HCT116 (cell line): ENCODE data around the gene ERAL1. TPM values are rescaled to one million over a fixed set of nuclear protein-coding genes. Genes with fewer than 3 reads are reported as not detected.

Experiments
- ATAC-seq: fragments of 200-7000 bp; cut with Tn5 transposase; 2 replicates; pipeline ENCODE4 v1.9.1; 2020; ENCODE audit warnings: mild to moderate bottlenecking, moderate library complexity
- BruUV-seq: library from RNA; stranded (reverse); fragments of 400-500 nt; replicated peaks from 2 replicates; lab custom pipeline; 2021; lab: Mats Ljungman, UMichigan
- CTCF ChIA-PET: fragments of 300-600 bp; sonication (Branson Sonifier 250); formaldehyde crosslinking; loops from one replicate; lab custom pipeline; 2021; ENCODE audit warnings: antibody characterized with exemption; lab: Charles Lee
- POLR2A ChIA-PET: fragments of 300-600, 350-600 bp; sonication (Branson Sonifier 250); formaldehyde crosslinking; loops from one replicate; lab custom pipeline; 2021; ENCODE audit warnings: antibody characterized with exemption; lab: Charles Lee
- RAD21 ChIA-PET, 2 experiments: fragments of 300-600 bp; sonication (Branson Sonifier 250); formaldehyde crosslinking; loops; one replicate each; lab custom pipeline; 2023; ENCODE audit warnings: low total read pairs in 2 of 2; ENCODE audit not compliant: uncharacterized antibody in 2 of 2, unreplicated experiment in 2 of 2, low non-redundant PET in 1 of 2; lab: Charles Lee
- DNase-seq: peaks from one replicate; pipeline ENCODE4 v3.0.0-alpha.2; 2010; ENCODE audit warnings: low read depth, low spot score
- H2AFZ ChIP-seq: fragments of 200-600 bp; shearing (Covaris generic), sonication (generic); 2 replicates; pipeline ENCODE4 v1.6.1; 2017; ENCODE audit warnings: low read depth, mixed run types, mixed read lengths, antibody characterized with exemption, low read length; ENCODE audit not compliant: poor library complexity, severe bottlenecking
- H3K27ac ChIP-seq: 2 replicates; pipeline ENCODE4 v1.5.1; 2012; ENCODE audit warnings: low read depth, low read length
- H3K27me3 ChIP-seq: fragments of 200-600 bp; sonication (generic); 2 replicates; pipeline ENCODE4 v1.6.1; 2016; ENCODE audit warnings: mixed run types, low read length, mixed read lengths; ENCODE audit not compliant: insufficient read depth
- H3K36me3 ChIP-seq, 2 experiments: fragments of 200-500 bp in 1 of 2; fragments of 200-600 bp in 1 of 2; sonication (Bioruptor generic) in 1 of 2; sonication (generic) in 1 of 2; 2 replicates each; pipeline versions ENCODE4 v1.5.1 to v1.6.1; 2014 to 2016; ENCODE audit warnings: low read length in 2 of 2, inconsistent platforms in 1 of 2, mixed read lengths in 1 of 2, mixed run types in 1 of 2; ENCODE audit not compliant: insufficient read depth in 2 of 2, control insufficient read depth in 1 of 2
- H3K4me1 ChIP-seq, 2 experiments: fragments of 200-600 bp in 1 of 2; sonication (generic) in 1 of 2; 2 replicates each; pipeline versions ENCODE4 v1.5.1 to v1.6.1; 2012 to 2017; ENCODE audit warnings: low read length in 2 of 2, inconsistent platforms in 1 of 2, mild to moderate bottlenecking in 1 of 2, mixed read lengths in 1 of 2, mixed run types in 1 of 2, moderate library complexity in 1 of 2; ENCODE audit not compliant: insufficient read depth in 2 of 2, control insufficient read depth in 1 of 2
- H3K4me2 ChIP-seq: fragments of 200-600 bp; sonication (generic); 2 replicates; pipeline ENCODE4 v1.6.1; 2017; ENCODE audit warnings: mixed run types, low read length, mixed read lengths
- H3K4me3 ChIP-seq, 2 experiments: fragments of 200-600 bp in 1 of 2; sonication (generic) in 1 of 2; replicated peaks in 1 of 2; 2 replicates each; pipeline ENCODE4 v1.5.1; 2011 to 2016; ENCODE audit warnings: low read length in 2 of 2, control low read depth in 1 of 2, low read depth in 1 of 2, mild to moderate bottlenecking in 1 of 2, mixed read lengths in 1 of 2, mixed run types in 1 of 2
- H3K79me2 ChIP-seq: fragments of 200-600 bp; sonication (generic); 2 replicates; pipeline ENCODE4 v1.6.1; 2017; ENCODE audit warnings: mild to moderate bottlenecking, mixed run types, low read length, moderate library complexity, mixed read lengths; ENCODE audit not compliant: insufficient read depth
- H3K9ac ChIP-seq: fragments of 200-600 bp; sonication (generic); 2 replicates; pipeline ENCODE4 v1.6.1; 2016; ENCODE audit warnings: low read length, mixed read lengths
- H3K9me2 ChIP-seq: fragments of 200-600 bp; sonication (generic), shearing (Covaris generic); 2 replicates; pipeline ENCODE4 v1.6.1; 2017; ENCODE audit warnings: mixed run types, mild to moderate bottlenecking, moderate library complexity; ENCODE audit not compliant: insufficient read depth
- H3K9me3 ChIP-seq, 2 experiments: fragments of 200-500 bp in 1 of 2; fragments of 200-600 bp in 1 of 2; sonication (Bioruptor generic) in 1 of 2; sonication (generic) in 1 of 2; 2 replicates each; pipeline ENCODE4 v1.6.1; 2014 to 2017; ENCODE audit warnings: low read length in 2 of 2, mixed read lengths in 2 of 2, inconsistent platforms in 1 of 2, low read depth in 1 of 2, mild to moderate bottlenecking in 1 of 2, mixed run types in 1 of 2, moderate library complexity in 1 of 2; ENCODE audit not compliant: control insufficient read depth in 1 of 2, insufficient read depth in 1 of 2
- H4K20me1 ChIP-seq: fragments of 200-600 bp; sonication (generic), shearing (Covaris generic); 2 replicates; pipeline ENCODE4 v1.6.1; 2017; ENCODE audit warnings: mixed run types, mild to moderate bottlenecking, moderate library complexity; ENCODE audit not compliant: insufficient read depth
- CBX3 ChIP-seq: IDR thresholded peaks from 2 replicates; pipeline ENCODE4 v1.6.1; 2012; ENCODE audit warnings: low read depth
- EGR1 ChIP-seq: IDR thresholded peaks from 2 replicates; pipeline ENCODE4 v1.6.1; 2012; ENCODE audit warnings: low read depth
- EZH2 ChIP-seq: fragments of 200-600 bp; sonication (generic); IDR thresholded peaks from 2 replicates; pipeline ENCODE4 v1.6.1; 2017; ENCODE audit warnings: antibody characterized with exemption, mixed run types
- FOSL1 ChIP-seq: IDR thresholded peaks from 2 replicates; pipeline ENCODE4 v1.6.1; 2012; ENCODE audit warnings: low read depth
- POLR2A ChIP-seq: IDR thresholded peaks from 2 replicates; pipeline ENCODE4 v1.7.0; 2011; ENCODE audit warnings: borderline replicate concordance; ENCODE audit not compliant: insufficient read depth, insufficient read length; ENCODE audit errors: extremely low read depth
- POLR2AphosphoS5 ChIP-seq: IDR thresholded peaks from 2 replicates; pipeline ENCODE4 v1.6.1; 2011; ENCODE audit warnings: mild to moderate bottlenecking, low read depth, low read length, moderate library complexity
- SIN3A ChIP-seq: IDR thresholded peaks from 2 replicates; pipeline ENCODE4 v1.6.1; 2012; ENCODE audit warnings: low read depth
- SP1 ChIP-seq: IDR thresholded peaks from 2 replicates; pipeline ENCODE4 v1.6.1; 2012; ENCODE audit warnings: low read depth
- SRF ChIP-seq: IDR thresholded peaks from 2 replicates; pipeline ENCODE4 v1.6.1; 2012; ENCODE audit warnings: low read depth
- TCF7L2 ChIP-seq: IDR thresholded peaks from 2 replicates; pipeline ENCODE4 v1.7.0; 2011; ENCODE audit warnings: borderline replicate concordance, inconsistent platforms; ENCODE audit not compliant: insufficient read depth, insufficient read length; ENCODE audit errors: extremely low read depth
- ZNF274 ChIP-seq: fragments of 200-500 bp; sonication (Bioruptor generic); IDR thresholded peaks from 2 replicates; pipeline ENCODE4 v1.6.1; 2014; ENCODE audit warnings: mild to moderate bottlenecking, low read depth, low read length, inconsistent platforms
- intact Hi-C: fragments of 100-400 bp; cut with micrococcal nuclease; formaldehyde crosslinking; loops from 2 replicates; pipeline ENCODE4 v1.10.0; 2022
- total RNA-seq: library from RNA; stranded (reverse); gene quantifications from one replicate; pipeline ENCODE4 v1.2.1, GENCODE V29; 2021; ENCODE audit not compliant: unreplicated experiment
- TF ChIP-seq, protein P1 (sequence below): IDR thresholded peaks from 2 replicates; pipeline ENCODE4 v1.6.1; 2012
- TF ChIP-seq, protein P2 (sequence below): IDR thresholded peaks from 2 replicates; pipeline ENCODE4 v1.6.1; 2012; ENCODE audit warnings: low read depth

Gene ERAL1
- total RNA-seq, 1 experiment from 2014 or later, result 52.0 TPM

DNA sequence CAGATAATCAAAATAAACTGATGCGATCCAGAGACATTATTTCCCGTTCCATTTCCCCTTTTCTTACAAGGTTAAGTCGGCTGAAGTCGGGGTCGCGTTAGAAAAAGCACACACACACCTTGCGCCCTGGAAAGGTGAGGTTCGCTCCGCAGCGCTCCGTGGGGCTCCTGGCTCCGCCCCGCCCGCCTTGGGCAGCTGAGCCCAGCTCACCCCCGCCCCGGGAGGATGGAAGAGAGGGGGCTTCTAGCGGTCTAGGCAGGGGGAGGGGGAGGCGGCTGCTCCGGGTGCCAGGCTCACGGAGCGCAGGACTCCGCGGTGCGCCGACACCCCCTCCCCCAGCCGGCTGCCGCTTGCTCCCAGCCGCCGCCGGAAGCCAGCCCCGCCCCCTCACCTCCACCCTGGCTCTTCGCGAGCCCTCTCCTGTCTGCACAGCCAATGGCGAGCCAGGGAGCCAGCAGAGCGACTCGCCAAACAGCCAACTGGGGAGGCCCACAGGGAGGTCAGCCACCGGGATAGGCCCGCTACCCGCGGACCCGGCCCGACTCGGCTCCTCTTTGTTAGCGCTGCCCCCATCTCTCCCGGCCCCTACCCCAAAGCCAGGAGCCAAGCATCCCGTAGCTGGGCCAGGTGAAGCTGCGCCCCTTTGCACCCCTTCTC lies 42.6 kb upstream of the ERAL1 start:
- Histone ChIP-seq H2AFZ (no peak overlapping the region), H3K4me3 (peak overlapping the region; percentile 90 to 91), H3K36me3 (no peaks in the 10 kb centered on the region), H3K4me2 (peak overlapping the region; percentile 87), H3K27ac (peak overlapping the region; percentile 66), H3K79me2 (peaks cover 74% of the 10 kb centered on the region), H3K4me1 (peaks cover 49 to 56% of the 10 kb centered on the region in 2 experiments), H3K9me3 (no peaks in the 10 kb centered on the region), H3K9ac (peak overlapping the region; percentile 91), H3K9me2 (no peaks in the 10 kb centered on the region), H4K20me1 (no peaks in the 10 kb centered on the region), H3K27me3 (no peaks in the 10 kb centered on the region)
- no TSS peak for BruUV-seq
- peak; percentile 60 for TF ChIP-seq TCF7L2
- peak; percentile 90 for TF ChIP-seq SP1
- peak; percentile 60 for TF ChIP-seq POLR2AphosphoS5
- TF ChIP-seq, protein P1, sequence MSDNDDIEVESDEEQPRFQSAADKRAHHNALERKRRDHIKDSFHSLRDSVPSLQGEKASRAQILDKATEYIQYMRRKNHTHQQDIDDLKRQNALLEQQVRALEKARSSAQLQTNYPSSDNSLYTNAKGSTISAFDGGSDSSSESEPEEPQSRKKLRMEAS, result no peak
- ChIA-PET POLR2A (no interaction called here), RAD21 (no interaction called here), CTCF (interaction anchor here (1.0 to 1.2 kb wide), 2 partner anchors 49 to 85 kb away, joined by 3 to 5 read pairs; no protein-coding TSS in a partner anchor)
- ATAC-seq (peak; percentile 93), DNase-seq (peak; percentile 88)
- intact Hi-C loops, result no loop called here

DNA sequence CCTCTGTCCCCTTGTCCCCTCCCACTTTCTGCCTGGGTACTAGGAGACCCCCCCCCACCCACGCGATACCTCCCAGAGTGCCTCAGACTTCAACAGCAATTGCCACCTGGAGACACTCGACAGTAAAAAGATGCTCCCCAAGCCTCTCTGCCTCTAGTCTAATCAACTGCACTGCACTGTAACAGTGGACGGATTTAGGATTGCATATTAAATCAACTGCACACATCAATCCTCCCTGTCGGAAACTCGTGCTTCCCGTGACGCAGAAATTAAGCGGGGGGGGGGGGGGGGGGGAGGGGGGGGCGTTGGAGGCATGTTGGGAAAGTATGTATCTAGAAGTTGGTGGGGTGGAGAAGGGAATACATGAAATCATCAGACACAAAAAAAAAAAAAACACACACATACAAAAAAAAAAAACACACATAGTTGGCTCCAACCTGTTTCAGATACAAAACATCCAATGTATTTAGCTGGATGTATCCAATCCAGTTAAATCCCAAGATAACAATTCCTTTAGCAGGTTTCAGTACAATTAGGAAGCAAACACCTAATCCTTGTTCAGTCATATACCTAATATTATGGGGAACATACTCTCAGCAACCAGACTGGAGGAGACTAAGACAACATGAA lies 42.0 kb upstream of the ERAL1 start:
- POLR2A ChIA-PET, result no interaction called here
- BruUV-seq, result no TSS peak
- CTCF ChIA-PET, result interaction anchor here (1.2 kb wide), 1 partner anchor 50 kb away, joined by 3 read pairs; no protein-coding TSS in a partner anchor
- intact Hi-C loops, result no loop called here
- H3K9ac ChIP-seq, result peak overlapping the region; percentile 91
- RAD21 ChIA-PET, result no interaction called here
- H3K4me3 ChIP-seq, result peak overlapping the region; percentile 90 to 91
- no peak overlapping the region for H2AFZ ChIP-seq
- TF ChIP-seq CBX3, result no peak
- peak; percentile 50; the same call in 1 of the 2 replicates for TF ChIP-seq SIN3A
- TF ChIP-seq, protein P1, result peak; percentile 47; the same call in 1 of the 2 replicates
- TF ChIP-seq POLR2AphosphoS5, result no peak
- TF ChIP-seq FOSL1, result no peak
- TF ChIP-seq POLR2A, result no peak
- no peak for TF ChIP-seq ZNF274
- no peak for TF ChIP-seq EZH2
- TF ChIP-seq EGR1, result peak; percentile 84
- no peak for TF ChIP-seq SRF
- TF ChIP-seq, protein P2, sequence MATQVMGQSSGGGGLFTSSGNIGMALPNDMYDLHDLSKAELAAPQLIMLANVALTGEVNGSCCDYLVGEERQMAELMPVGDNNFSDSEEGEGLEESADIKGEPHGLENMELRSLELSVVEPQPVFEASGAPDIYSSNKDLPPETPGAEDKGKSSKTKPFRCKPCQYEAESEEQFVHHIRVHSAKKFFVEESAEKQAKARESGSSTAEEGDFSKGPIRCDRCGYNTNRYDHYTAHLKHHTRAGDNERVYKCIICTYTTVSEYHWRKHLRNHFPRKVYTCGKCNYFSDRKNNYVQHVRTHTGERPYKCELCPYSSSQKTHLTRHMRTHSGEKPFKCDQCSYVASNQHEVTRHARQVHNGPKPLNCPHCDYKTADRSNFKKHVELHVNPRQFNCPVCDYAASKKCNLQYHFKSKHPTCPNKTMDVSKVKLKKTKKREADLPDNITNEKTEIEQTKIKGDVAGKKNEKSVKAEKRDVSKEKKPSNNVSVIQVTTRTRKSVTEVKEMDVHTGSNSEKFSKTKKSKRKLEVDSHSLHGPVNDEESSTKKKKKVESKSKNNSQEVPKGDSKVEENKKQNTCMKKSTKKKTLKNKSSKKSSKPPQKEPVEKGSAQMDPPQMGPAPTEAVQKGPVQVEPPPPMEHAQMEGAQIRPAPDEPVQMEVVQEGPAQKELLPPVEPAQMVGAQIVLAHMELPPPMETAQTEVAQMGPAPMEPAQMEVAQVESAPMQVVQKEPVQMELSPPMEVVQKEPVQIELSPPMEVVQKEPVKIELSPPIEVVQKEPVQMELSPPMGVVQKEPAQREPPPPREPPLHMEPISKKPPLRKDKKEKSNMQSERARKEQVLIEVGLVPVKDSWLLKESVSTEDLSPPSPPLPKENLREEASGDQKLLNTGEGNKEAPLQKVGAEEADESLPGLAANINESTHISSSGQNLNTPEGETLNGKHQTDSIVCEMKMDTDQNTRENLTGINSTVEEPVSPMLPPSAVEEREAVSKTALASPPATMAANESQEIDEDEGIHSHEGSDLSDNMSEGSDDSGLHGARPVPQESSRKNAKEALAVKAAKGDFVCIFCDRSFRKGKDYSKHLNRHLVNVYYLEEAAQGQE, result no peak
- peaks cover 43 to 49% of the 10 kb centered on the region in 2 experiments for H3K4me1 ChIP-seq
- H3K27me3 ChIP-seq, result no peaks in the 10 kb centered on the region
- H4K20me1 ChIP-seq, result no peaks in the 10 kb centered on the region
- no peaks in the 10 kb centered on the region for H3K36me3 ChIP-seq
- peak; percentile 35 for DNase-seq
- ATAC-seq, result peak; percentile 37
- peak overlapping the region; percentile 87 for H3K4me2 ChIP-seq
- peaks cover 71% of the 10 kb centered on the region for H3K79me2 ChIP-seq
- H3K9me2 ChIP-seq, result no peaks in the 10 kb centered on the region
- H3K9me3 ChIP-seq, result no peaks in the 10 kb centered on the region
- H3K27ac ChIP-seq, result peak overlapping the region; percentile 66
